CMK (cell line): ENCODE results near the gene HERC4.

Experiments
- DNase-seq: peaks from one replicate; pipeline ENCODE4 v3.0.0-alpha.2; 2010; ENCODE audit warnings: low read depth

Gene HERC4

GRCh38 chr10:67965456-67965855, 109.6 kb downstream of the HERC4 start:
- no peak for DNase-seq

GRCh38 chr10:67959839-67960476, 115.1 kb downstream of the HERC4 start:
- no peak for DNase-seq

DNA sequence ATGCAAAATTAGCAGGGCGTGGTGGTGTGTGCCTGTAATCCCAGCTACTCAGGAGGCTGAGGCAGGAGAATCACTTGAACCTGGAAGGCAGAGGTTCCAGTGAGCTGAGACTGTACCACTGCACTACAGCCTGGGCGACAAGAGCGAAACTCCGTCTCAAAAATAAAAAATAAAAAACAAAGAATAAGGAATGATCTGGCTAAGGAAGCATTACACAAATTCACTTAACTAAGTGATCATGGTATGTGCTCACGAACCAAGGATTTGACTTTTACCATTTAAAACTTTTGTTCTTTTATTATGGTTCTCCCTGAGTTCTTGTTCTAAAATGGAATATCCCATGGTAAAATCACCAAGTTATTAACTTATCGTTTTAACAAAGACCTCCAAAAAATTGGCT, 119.5 kb downstream of the HERC4 start:
- DNase-seq, result no peak

DNA sequence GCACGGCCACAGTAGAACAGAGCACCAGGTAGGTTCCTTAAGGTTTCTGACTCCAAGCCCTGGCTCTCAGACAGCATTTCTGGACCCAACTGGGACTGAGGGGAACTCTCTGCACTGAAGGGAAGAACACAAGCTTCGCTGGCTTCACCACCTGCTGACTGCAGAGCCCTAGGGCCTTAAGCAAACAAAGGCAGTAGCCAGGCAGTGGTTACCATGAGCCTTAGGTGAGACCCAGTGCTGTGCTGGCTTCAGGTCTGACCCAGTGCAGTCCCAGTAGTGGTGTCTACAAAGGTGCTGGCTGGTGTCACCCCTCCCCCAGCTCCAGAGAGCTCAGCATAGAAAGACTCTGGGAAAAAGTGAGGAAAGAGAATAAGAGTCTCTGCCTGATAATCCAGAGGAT, 131.2 kb downstream of the HERC4 start:
- DNase-seq, result no peak

DNA sequence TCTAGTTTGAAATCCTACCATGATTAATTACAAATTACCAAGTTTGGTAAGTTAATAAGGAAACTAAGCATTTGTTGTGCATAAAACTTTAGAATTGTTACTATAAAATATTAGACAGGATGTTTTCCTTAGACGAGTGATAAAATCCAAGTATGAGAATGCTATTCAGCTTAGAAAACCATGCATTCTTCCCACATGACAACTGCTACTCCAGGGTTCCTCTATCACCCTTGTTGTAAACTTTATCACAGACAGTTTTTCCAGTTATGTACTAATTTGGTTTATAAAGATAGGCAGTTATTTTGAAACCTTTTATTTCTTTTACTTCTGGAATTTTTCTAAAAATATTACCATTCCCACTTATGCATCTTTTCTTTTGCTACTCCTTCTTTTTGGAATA, 138.7 kb downstream of the HERC4 start:
- no peak for DNase-seq

- DNase-seq, result no peak
Measured at GRCh38 chr10:67935223-67935622, 139.9 kb downstream of the HERC4 start.

- DNase-seq, result no peak
Measured at GRCh38 chr10:67934336-67934735, 140.7 kb downstream of the HERC4 start.

DNA sequence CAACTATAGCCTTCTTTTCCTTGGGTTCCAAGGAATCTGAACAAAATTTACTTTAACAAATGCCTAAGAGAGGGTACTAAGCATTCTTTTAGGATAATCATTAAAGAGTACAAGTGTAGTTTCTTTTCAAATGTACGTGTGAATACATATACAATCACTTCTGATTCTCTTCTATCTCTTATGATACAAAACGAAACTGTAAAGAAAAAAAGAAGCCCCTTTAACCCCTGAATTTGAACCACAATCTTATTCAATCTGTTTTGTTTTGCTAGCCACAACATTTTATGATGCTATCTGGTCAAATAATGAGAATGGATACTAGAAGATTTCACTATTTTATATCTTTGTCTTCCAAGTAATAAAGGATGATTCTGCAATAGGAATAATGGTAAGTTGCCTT, 141.9 kb downstream of the HERC4 start:
- no peak for DNase-seq

- no peak for DNase-seq
Measured at GRCh38 chr10:67926951-67927350, 148.1 kb downstream of the HERC4 start.

DNA sequence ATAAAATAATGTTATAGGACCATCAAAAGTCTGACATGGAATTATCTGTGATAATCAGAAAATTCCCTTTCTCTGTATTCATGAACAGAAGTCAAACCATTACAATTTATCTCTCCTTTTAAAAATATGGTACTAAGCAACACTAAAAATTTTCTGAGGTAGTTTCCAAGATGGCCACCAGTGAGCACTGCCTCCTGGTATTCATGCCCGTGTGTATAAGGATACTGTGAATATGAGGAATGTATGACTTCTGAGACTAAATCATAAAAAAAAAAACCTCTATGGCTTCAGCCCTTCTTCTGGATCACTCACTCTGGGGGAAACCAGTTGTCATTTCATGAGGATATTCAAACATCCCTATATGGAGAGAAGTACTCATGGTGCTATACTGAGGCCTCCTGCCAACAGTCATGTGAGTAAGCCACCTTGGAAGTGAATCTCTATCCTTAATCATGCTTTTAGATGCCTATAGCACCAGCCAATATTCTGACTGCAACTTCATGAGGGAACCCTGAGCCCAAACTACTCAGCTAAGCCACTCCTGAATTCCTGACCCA, 149.6 kb downstream of the HERC4 start:
- no peak for DNase-seq

DNA sequence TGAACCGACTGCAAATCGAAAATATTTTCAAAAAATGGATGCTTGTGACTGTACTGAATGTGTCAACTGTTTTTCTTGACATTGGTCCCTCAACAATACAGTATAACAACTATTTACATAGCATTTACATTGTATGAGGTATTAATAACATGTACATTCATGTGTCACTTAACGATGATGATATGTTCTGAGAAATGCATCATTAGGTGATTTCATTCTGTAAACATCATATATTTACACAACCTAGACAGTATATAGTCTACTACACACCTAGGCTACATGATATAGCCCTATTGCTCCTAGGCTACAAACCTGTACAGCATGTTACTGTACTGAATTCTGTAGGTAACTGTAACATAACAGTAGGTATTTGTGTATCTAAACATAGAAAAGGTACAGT, 150.9 kb downstream of the HERC4 start:
- DNase-seq, result no peak

- no peak for DNase-seq
Measured at GRCh38 chr10:67923551-67923950, 151.5 kb downstream of the HERC4 start.

GRCh38 chr10:67921065-67921464, 154.0 kb downstream of the HERC4 start:
- no peak for DNase-seq

- DNase-seq, result no peak
Measured at GRCh38 chr10:67917679-67918078, 157.4 kb downstream of the HERC4 start.

GRCh38 chr10:67917169-67917568, 157.9 kb downstream of the HERC4 start:
- no peak for DNase-seq

- DNase-seq, result no peak
Measured at GRCh38 chr10:67914777-67915340, 160.2 kb downstream of the HERC4 start.

GRCh38 chr10:67912331-67912946, 162.6 kb downstream of the HERC4 start:
- no peak for DNase-seq

- DNase-seq, result no peak
Measured at GRCh38 chr10:67903581-67903980, 171.5 kb downstream of the HERC4 start.

DNA sequence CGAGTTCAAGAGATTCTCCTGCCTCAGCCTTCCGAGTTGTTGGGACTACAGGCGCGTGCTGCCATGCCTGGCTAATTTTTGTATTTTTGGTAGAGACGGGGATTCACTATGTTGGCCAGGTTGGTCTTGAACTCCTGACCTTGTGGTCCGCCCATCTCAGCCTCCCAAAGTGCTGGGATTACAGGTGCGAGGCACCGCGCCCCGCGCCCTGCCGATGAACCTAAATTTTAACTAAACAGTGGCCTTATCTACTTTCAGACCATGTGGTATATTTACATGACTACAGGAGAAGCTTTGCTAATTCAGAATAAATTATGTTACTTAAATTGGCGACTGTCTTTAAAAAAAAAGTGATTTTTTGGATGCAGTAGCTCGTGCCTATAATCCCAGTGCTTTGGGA, 181.4 kb downstream of the HERC4 start:
- no peak for DNase-seq

- DNase-seq, result peak; percentile 29
Measured at GRCh38 chr10:67884842-67885670, 190.0 kb downstream of the HERC4 start.

DNA sequence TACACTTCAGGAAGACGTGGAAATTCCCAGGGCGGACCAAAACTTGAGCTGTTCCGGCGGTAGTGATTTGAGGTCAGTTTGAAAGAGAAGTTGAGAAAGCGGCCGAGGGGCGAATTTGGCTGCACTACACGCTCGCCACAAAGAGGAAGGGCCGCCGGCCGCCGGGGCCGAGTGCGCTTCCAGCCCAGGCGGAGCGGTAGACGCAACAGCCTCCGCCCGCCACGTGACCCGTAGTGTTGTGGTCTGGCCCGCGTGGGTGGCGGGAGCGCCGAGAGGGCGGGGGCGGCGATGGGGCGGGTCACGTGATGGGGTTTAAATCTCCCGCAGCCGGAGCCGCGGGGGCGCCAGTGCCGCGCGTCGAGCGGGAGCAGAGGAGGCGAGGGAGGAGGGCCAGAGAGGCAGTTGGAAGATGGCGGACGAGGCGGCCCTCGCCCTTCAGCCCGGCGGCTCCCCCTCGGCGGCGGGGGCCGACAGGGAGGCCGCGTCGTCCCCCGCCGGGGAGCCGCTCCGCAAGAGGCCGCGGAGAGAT, 190.7 kb downstream of the HERC4 start, which contains the start of gene SIRT1:
Gene SIRT1, plus strand, starts transcription at position 344 of the 529 bp plus-strand sequence. Its CDS starts 66 bp downstream, at position 410.
- DNase-seq, result peak; percentile 86

GRCh38 chr10:67883710-67884312, 191.3 kb downstream of the HERC4 start:
- no peak for DNase-seq
